Neural progenitor cell (in vitro differentiated cells): ENCODE data around the gene TCF7L1. TPM values are rescaled to one million over a fixed set of nuclear protein-coding genes. Genes with fewer than 3 reads are reported as not detected.

Experiments
- DNase-seq: peaks from one replicate; pipeline ENCODE4 v3.0.0-alpha.2; 2016; ENCODE audit warnings: low spot score
- H2AFZ ChIP-seq: fragments of 200-600 bp; sonication (generic); replicated peaks from 2 replicates; pipeline ENCODE4 v1.6.1; 2016; ENCODE audit warnings: antibody characterized with exemption
- H3F3A ChIP-seq: fragments of 200-600 bp; sonication (generic); 2 replicates; pipeline ENCODE4 v1.6.1; 2016; ENCODE audit warnings: antibody characterized with exemption, low read depth
- H3K27ac ChIP-seq: fragments of 200-600 bp; sonication (generic); 2 replicates; pipeline ENCODE4 v1.5.1; 2016; ENCODE audit warnings: mild to moderate bottlenecking
- H3K27me3 ChIP-seq: fragments of 200-600 bp; sonication (generic); 2 replicates; pipeline ENCODE4 v1.6.1; 2016; ENCODE audit warnings: mild to moderate bottlenecking, moderate library complexity
- H3K36me3 ChIP-seq: fragments of 200-600 bp; sonication (generic); 2 replicates; pipeline ENCODE4 v1.5.1; 2016
- H3K4me1 ChIP-seq: fragments of 200-600 bp; sonication (generic); 2 replicates; pipeline ENCODE4 v1.6.1; 2016; ENCODE audit warnings: mixed run types
- H3K4me2 ChIP-seq: fragments of 200-600 bp; sonication (generic); 2 replicates; pipeline ENCODE4 v1.6.1; 2016
- H3K4me3 ChIP-seq: fragments of 200-600 bp; sonication (generic); 2 replicates; pipeline ENCODE4 v1.5.1; 2016
- H3K79me2 ChIP-seq: fragments of 200-600 bp; sonication (generic); 2 replicates; pipeline ENCODE4 v1.6.1; 2016; ENCODE audit warnings: low read depth
- H3K9ac ChIP-seq: fragments of 200-600 bp; sonication (generic); 2 replicates; pipeline ENCODE4 v1.6.1; 2016
- H3K9me3 ChIP-seq: fragments of 200-600 bp; sonication (generic); 2 replicates; pipeline ENCODE4 v1.5.1; 2016; ENCODE audit warnings: low read depth
- H4K20me1 ChIP-seq: fragments of 200-600 bp; sonication (generic); 2 replicates; pipeline ENCODE4 v1.6.1; 2016; ENCODE audit warnings: low read depth
- H3K27ac Mint-ChIP-seq: 3 replicates; pipeline ENCODE4 v1.8.0; 2021; ENCODE audit warnings: mixed read lengths
- H3K27me3 Mint-ChIP-seq: 2 replicates; pipeline ENCODE4 v1.8.0; 2022; ENCODE audit warnings: low read depth, mild to moderate bottlenecking, inconsistent platforms, moderate library complexity, mixed read lengths; ENCODE audit not compliant: insufficient read depth
- H3K36me3 Mint-ChIP-seq: 3 replicates; pipeline ENCODE4 v1.8.0; 2021; ENCODE audit warnings: mixed read lengths
- H3K4me1 Mint-ChIP-seq: 3 replicates; pipeline ENCODE4 v1.8.0; 2021; ENCODE audit warnings: mixed read lengths
- H3K4me3 Mint-ChIP-seq: 3 replicates; pipeline ENCODE4 v1.8.0; 2021; ENCODE audit warnings: mild to moderate bottlenecking, moderate library complexity, mixed read lengths
- H3K9me3 Mint-ChIP-seq: 3 replicates; pipeline ENCODE4 v1.8.0; 2020; ENCODE audit warnings: mixed read lengths
- EZH2 ChIP-seq: fragments of 200-600 bp; sonication (generic); IDR thresholded peaks from 2 replicates; pipeline ENCODE4 v1.6.1; 2017; ENCODE audit warnings: antibody characterized with exemption, mild to moderate bottlenecking, moderate library complexity
- EZH2phosphoT487 ChIP-seq: fragments of 200-600 bp; sonication (generic); IDR thresholded peaks from 2 replicates; pipeline ENCODE4 v1.6.1; 2017; ENCODE audit warnings: antibody characterized with exemption
- total RNA-seq: library from RNA; depleted of rRNA; stranded (reverse); fragments of >200 nt; gene quantifications from 2 replicates; pipeline ENCODE4 v1.2.3, GENCODE V29; 2015; ENCODE audit warnings: low replicate concordance
- TF ChIP-seq, protein P1 (sequence below): fragments of 200-600 bp; sonication (generic); IDR thresholded peaks from 2 replicates; pipeline ENCODE4 v1.5.1; 2017; ENCODE audit warnings: antibody characterized with exemption, mild to moderate bottlenecking

TCF7L1 gene
- total RNA-seq, 1 donor from 2014 or later: 1.0 TPM

DNA sequence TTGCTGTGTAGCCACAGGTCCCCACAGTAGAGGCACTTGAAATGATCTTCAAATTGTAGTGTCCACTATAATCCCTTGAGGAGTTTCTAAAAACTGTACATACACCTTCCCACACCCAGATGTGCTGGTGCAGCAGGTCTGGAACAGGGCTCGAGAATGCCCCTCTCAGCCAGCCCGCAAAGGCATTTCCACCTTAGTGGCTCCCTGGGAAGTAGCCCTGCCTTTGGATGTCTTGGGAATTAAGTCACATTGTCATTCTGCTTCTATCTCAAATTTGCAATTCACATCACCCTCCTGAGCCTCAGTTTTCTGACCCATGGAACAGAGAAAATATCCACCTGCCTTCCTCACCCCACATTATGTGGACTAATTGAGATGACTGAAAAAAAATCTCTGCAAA, 44.3 kb upstream of the TCF7L1 start:
- Histone ChIP-seq H2AFZ (no peak overlapping the region), H3K27me3 (no peaks in the 10 kb centered on the region), H3K9ac (no peak overlapping the region), H3K4me2 (no peak overlapping the region), H3K4me1 (no peaks in the 10 kb centered on the region), H3K36me3 (no peaks in the 10 kb centered on the region), H3K27ac (no peak overlapping the region), H3K4me3 (no peak overlapping the region), H3F3A (no peaks in the 10 kb centered on the region), H3K9me3 (no peaks in the 10 kb centered on the region), H4K20me1 (no peaks in the 10 kb centered on the region), H3K79me2 (no peaks in the 10 kb centered on the region)
- DNase-seq: no peak
- H3K36me3 Mint-ChIP-seq: no peaks in the 10 kb centered on the region
- TF ChIP-seq, protein P1, sequence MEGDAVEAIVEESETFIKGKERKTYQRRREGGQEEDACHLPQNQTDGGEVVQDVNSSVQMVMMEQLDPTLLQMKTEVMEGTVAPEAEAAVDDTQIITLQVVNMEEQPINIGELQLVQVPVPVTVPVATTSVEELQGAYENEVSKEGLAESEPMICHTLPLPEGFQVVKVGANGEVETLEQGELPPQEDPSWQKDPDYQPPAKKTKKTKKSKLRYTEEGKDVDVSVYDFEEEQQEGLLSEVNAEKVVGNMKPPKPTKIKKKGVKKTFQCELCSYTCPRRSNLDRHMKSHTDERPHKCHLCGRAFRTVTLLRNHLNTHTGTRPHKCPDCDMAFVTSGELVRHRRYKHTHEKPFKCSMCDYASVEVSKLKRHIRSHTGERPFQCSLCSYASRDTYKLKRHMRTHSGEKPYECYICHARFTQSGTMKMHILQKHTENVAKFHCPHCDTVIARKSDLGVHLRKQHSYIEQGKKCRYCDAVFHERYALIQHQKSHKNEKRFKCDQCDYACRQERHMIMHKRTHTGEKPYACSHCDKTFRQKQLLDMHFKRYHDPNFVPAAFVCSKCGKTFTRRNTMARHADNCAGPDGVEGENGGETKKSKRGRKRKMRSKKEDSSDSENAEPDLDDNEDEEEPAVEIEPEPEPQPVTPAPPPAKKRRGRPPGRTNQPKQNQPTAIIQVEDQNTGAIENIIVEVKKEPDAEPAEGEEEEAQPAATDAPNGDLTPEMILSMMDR: no peak
- TF ChIP-seq EZH2 (no peak), EZH2phosphoT487 (no peak)
- no peak overlapping the region for H3K27ac Mint-ChIP-seq
- peaks cover 9% of the 10 kb centered on the region for H3K4me1 Mint-ChIP-seq
- peaks cover 2% of the 10 kb centered on the region for H3K27me3 Mint-ChIP-seq
- no peak overlapping the region for H3K4me3 Mint-ChIP-seq
- H3K9me3 Mint-ChIP-seq: peaks cover 3% of the 10 kb centered on the region

DNA sequence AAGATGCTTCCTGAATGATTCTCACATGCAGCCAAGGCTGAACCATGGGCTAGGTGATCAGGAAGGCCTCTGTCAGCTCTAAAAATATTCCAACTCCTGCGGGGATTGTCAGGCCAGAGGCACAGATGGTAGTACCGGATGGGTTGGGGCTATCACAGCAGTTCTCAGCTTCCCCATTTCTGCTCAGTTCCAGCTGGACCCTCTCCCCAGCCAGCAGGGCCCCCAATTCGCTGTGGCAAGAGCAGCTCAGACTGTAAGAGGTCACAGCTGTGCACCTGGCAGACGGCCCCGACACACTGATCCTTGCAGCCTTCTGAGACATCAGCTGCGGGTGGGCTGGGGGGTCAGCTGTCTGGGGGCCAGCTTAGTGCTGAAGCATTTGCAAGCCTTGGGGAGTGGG, 43.6 kb upstream of the TCF7L1 start:
- no peak overlapping the region for H3K27ac Mint-ChIP-seq
- no peak overlapping the region for H2AFZ ChIP-seq
- no peak overlapping the region for H3K4me3 ChIP-seq
- TF ChIP-seq, protein P1: no peak
- no peak for TF ChIP-seq EZH2phosphoT487
- no peak for TF ChIP-seq EZH2
- H3K27me3 ChIP-seq: no peaks in the 10 kb centered on the region
- no peaks in the 10 kb centered on the region for H4K20me1 ChIP-seq
- H3K36me3 ChIP-seq: no peaks in the 10 kb centered on the region
- H3K27ac ChIP-seq: no peak overlapping the region
- H3F3A ChIP-seq: no peaks in the 10 kb centered on the region
- H3K4me3 Mint-ChIP-seq: no peak overlapping the region
- no peak overlapping the region for H3K9ac ChIP-seq
- H3K9me3 ChIP-seq: no peaks in the 10 kb centered on the region
- H3K27me3 Mint-ChIP-seq: peaks cover 2% of the 10 kb centered on the region
- H3K4me2 ChIP-seq: no peak overlapping the region
- no peaks in the 10 kb centered on the region for H3K4me1 ChIP-seq
- H3K9me3 Mint-ChIP-seq: peaks cover 3% of the 10 kb centered on the region
- H3K79me2 ChIP-seq: no peaks in the 10 kb centered on the region
- DNase-seq: no peak
- no peaks in the 10 kb centered on the region for H3K36me3 Mint-ChIP-seq
- peaks cover 9% of the 10 kb centered on the region for H3K4me1 Mint-ChIP-seq

DNA sequence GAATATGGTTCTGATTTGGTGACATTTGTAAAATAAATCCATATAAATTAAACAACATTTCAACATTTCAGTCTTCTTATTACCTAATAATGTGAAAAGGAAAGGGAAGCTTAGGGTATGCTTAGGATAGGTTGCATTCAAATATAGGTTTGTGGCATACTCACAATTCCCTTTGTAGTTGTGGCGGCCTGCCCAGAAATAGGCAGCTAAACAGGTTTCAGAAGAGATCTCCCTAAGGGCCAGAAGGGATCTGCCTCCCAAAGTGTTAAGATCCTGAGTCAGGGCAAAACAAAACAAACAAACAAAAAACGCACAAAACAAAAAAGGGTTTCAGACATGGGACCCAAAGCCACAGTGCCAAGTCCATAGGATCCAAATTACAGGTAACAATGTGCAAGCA, 41.4 kb upstream of the TCF7L1 start:
- H4K20me1 ChIP-seq: no peaks in the 10 kb centered on the region
- TF ChIP-seq, protein P1: no peak
- no peak for TF ChIP-seq EZH2phosphoT487
- no peak for TF ChIP-seq EZH2
- Mint-ChIP-seq H3K27me3 (no peaks in the 10 kb centered on the region), H3K36me3 (no peaks in the 10 kb centered on the region), H3K9me3 (peaks cover 3% of the 10 kb centered on the region), H3K4me3 (no peak overlapping the region), H3K4me1 (peaks cover 9% of the 10 kb centered on the region), H3K27ac (no peak overlapping the region)
- no peaks in the 10 kb centered on the region for H3K9me3 ChIP-seq
- H3K4me2 ChIP-seq: no peak overlapping the region
- no peak for DNase-seq
- no peaks in the 10 kb centered on the region for H3K36me3 ChIP-seq
- no peak overlapping the region for H3K9ac ChIP-seq
- no peaks in the 10 kb centered on the region for H3K79me2 ChIP-seq
- H3K4me3 ChIP-seq: no peak overlapping the region
- H3F3A ChIP-seq: no peaks in the 10 kb centered on the region
- no peaks in the 10 kb centered on the region for H3K27me3 ChIP-seq
- no peak overlapping the region for H3K27ac ChIP-seq
- H2AFZ ChIP-seq: no peak overlapping the region
- no peaks in the 10 kb centered on the region for H3K4me1 ChIP-seq

DNA sequence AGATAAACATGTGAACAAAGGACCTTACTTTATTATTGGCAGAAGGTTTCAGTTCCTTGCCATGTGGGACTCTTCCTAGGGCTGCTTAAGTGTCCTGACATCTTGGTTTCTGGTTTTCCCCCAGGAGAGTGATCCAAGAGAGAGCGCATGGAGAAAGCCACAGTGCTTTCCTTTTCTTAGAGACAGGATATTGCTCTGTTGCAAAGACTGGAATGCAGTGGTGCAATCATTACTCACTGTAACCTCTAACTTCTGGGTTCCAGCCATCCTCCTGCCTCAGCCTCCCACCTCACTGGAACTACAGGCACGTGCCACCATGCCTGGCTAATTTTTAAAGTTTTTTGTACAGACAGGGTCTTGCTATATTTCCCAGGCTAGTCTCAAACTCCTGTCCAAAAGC, 38.1 kb upstream of the TCF7L1 start:
- no peak for DNase-seq
- Histone ChIP-seq H3K4me3 (no peak overlapping the region), H3K4me1 (no peaks in the 10 kb centered on the region), H3K36me3 (no peaks in the 10 kb centered on the region), H3K4me2 (no peak overlapping the region), H3K27ac (no peak overlapping the region), H3K79me2 (no peaks in the 10 kb centered on the region), H2AFZ (no peak overlapping the region), H3K9ac (no peak overlapping the region), H3K27me3 (no peaks in the 10 kb centered on the region), H4K20me1 (no peaks in the 10 kb centered on the region), H3K9me3 (no peaks in the 10 kb centered on the region), H3F3A (no peaks in the 10 kb centered on the region)
- TF ChIP-seq, protein P1: no peak
- TF ChIP-seq EZH2phosphoT487: no peak
- TF ChIP-seq EZH2: no peak
- Mint-ChIP-seq H3K4me3 (no peak overlapping the region), H3K36me3 (no peaks in the 10 kb centered on the region), H3K27ac (no peak overlapping the region), H3K4me1 (no peaks in the 10 kb centered on the region), H3K27me3 (peaks cover under 1% of the 10 kb centered on the region), H3K9me3 (peaks cover 3% of the 10 kb centered on the region)
